Neural cell (in vitro differentiated cells): ENCODE results near the gene GRIN2C.

Experiments used
- POLR2AphosphoS5 ChIP-seq: IDR thresholded peaks from 2 replicates; pipeline ENCODE4 v1.6.1; 2012
- RAD21 ChIP-seq: fragments of 450-650 bp; conservative IDR thresholded peaks from 2 replicates; pipeline ENCODE4 v1.6.1; 2014; ENCODE audit warnings: antibody characterized with exemption, mild to moderate bottlenecking, moderate library complexity
- SMC3 ChIP-seq: fragments of 450-650 bp; conservative IDR thresholded peaks from 2 replicates; pipeline ENCODE4 v1.6.1; 2014; ENCODE audit warnings: antibody characterized with exemption, mild to moderate bottlenecking, moderate library complexity; ENCODE audit not compliant: poor library complexity
- TAF1 ChIP-seq: IDR thresholded peaks from 2 replicates; pipeline ENCODE4 v1.6.1; 2012; ENCODE audit warnings: low read depth

DNA sequence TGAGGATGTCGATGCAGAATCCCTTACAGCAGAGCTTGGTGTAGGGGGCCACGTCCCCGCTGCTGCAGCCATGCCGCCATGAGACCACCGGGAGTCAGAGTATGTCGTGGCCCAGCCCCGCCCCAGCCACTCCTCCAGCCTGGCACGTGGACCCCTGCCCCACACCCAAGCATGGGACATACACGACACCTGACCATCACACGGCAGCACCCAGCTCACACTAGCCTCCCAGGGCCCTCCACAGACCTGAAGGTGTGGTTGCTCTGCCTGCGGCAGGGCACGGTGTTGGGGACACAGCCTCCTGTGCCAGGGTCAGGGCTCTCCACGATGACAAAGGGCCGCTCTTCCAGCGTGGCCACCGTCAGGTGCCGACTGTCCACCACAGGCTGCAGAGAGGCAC lies 9.4 kb downstream of the GRIN2C start:
- no peak for TF ChIP-seq POLR2AphosphoS5
- TF ChIP-seq SMC3 = no peak
- no peak for TF ChIP-seq TAF1
- TF ChIP-seq RAD21 = no peak
